Heart left ventricle (tissue), 16 donors: ENCODE measurements around the gene HS6ST1. TPM values are rescaled to one million over a fixed set of nuclear protein-coding genes. Genes with fewer than 3 reads are reported as not detected.

Experiments
- ATAC-seq, 4 donors: fragments of 200-7000 bp; cut with Tn5 transposase; one replicate each; pipeline ENCODE4 v1.9.1; 2020 to 2022; ENCODE audit warnings: moderate library complexity in 4 of 4, mild to moderate bottlenecking in 3 of 4, moderate number of reproducible peaks in 1 of 4
- DNase-seq, 5 donors: peaks; one replicate each; pipeline ENCODE4 v3.0.0-alpha.2; 2020
- H3K27ac ChIP-seq, 12 donors: fragments of 200-600 bp; sonication (generic) in 4 of 12; one replicate each; pipeline versions ENCODE4 v1.5.0 to v1.8.0; 2016 to 2022; ENCODE audit warnings: mild to moderate bottlenecking in 2 of 12
- H3K27me3 ChIP-seq, 9 donors: fragments of 200-600 bp; sonication (generic) in 2 of 9; one replicate each; pipeline versions ENCODE4 v1.5.1 to v1.8.0; 2016 to 2022; ENCODE audit warnings: mild to moderate bottlenecking in 3 of 9
- H3K36me3 ChIP-seq, 9 donors: fragments of 200-600 bp; sonication (generic) in 2 of 9; one replicate each; pipeline versions ENCODE4 v1.5.0 to v1.8.0; 2018 to 2022; ENCODE audit warnings: mild to moderate bottlenecking in 2 of 9
- H3K4me1 ChIP-seq, 12 donors: fragments of 200-600 bp; sonication (generic) in 4 of 12; one replicate each; pipeline versions ENCODE4 v1.5.0 to v1.8.0; 2016 to 2022; ENCODE audit warnings: mild to moderate bottlenecking in 3 of 12
- H3K4me3 ChIP-seq, 12 donors: fragments of 200-600 bp; sonication (generic) in 4 of 12; one replicate each; pipeline versions ENCODE4 v1.5.0 to v1.8.0; 2017 to 2022; ENCODE audit warnings: mild to moderate bottlenecking in 9 of 12, moderate library complexity in 4 of 12
- H3K9me3 ChIP-seq, 12 donors: fragments of 200-600 bp; sonication (generic) in 4 of 12; one replicate each; pipeline versions ENCODE4 v1.5.0 to v1.8.0; 2016 to 2022; ENCODE audit warnings: mild to moderate bottlenecking in 1 of 12
- POLR2A ChIP-seq, 2 donors: fragments of 450-650 bp; IDR thresholded peaks; one replicate each; pipeline ENCODE4 v1.6.1; 2017; ENCODE audit warnings: antibody characterized with exemption in 2 of 2, mild to moderate bottlenecking in 2 of 2, moderate library complexity in 2 of 2
- WGBS, 4 donors: extraction: QIAGEN DNeasy Blood & Tissue Kit in 2 of 4; methylation state at CpG; one replicate each; pipeline versions ENCODE4 v1.1.5 to v1.1.7; 2013 to 2018; 5-methylcytosine and 5-hydroxymethylcytosine counted together
- intact Hi-C, 10 donors: fragments of 100-400 bp; cut with DNase I; formaldehyde crosslinking; loops; one replicate each; pipeline versions ENCODE4 v1.11.1 to v1.14.2; 2022
- polyA plus RNA-seq, 2 donors: library from polyadenylated mRNA; stranded (reverse); fragments of 200-250 nt; gene quantifications; one replicate each; pipeline ENCODE4 v1.2.3, GENCODE V29; 2013
- total RNA-seq, 9 donors: library from RNA; depleted of rRNA in 2 of 9; stranded (reverse); fragments of >200 nt in 2 of 9; fragmentation: NEBNext Ultra II Directional in 3 of 9; extraction: Animal tissue kit (Norgen Biotek cat#: 25700) in 3 of 9; gene quantifications; one replicate each; pipeline versions ENCODE4 v1.1.0 to v1.2.4, GENCODE V29; 2016 to 2023
- TF ChIP-seq, protein P1 (sequence below), 12 donors: fragments of 200-600 bp; sonication (generic) in 4 of 12; IDR thresholded peaks; one replicate each; pipeline versions ENCODE4 v1.5.0 to v1.8.0; 2018 to 2022; ENCODE audit warnings: antibody characterized with exemption in 12 of 12, mild to moderate bottlenecking in 5 of 12
- donor health status: ischemic (EF 13 %, LVEDD 7.1; RV severe dilation, severe dysfunction).
- donor health status: healthy with polysubstance abuse.
- donor health status: DM: no; HTN: yes; CAD: no.
- donor health status: DM: no; HTN: no; CAD: no.
- donor health status: ischemic (EF 25% LVEDD 6.9; RV normal size, moderate dysfunction).
- donor health status: ischemic (EF 25% LVEDD 5.7; RV mildly dilated, moderate dysfunction).
- donor health status: healthy.
- donor health status: DM: yes; HTN: yes; CAD: no.
- donor health status: ischemic (EF 35%, LVEDD 5.7; RV mildly dilated, moderate dysfunction).
- donor health status: nonischemic (EF 11% LVEDD 7.7; RV severe dilation, severe dysfunction).
- donor health status: DM: yes; HTN: yes; CAD: no.
- donor health status: PGD.
- donor health status: ischemic (EF 29% LVEDD 5.4; RV normal size, mild dysfunction).
- donor health status: nonischemic (EF 23%, LVEDD 6.1; RV moderate dilation, normal function).

Gene HS6ST1
- total and polyA plus RNA-seq, 11 donors = 15.6 to 87.3 (median 24.9) TPM

DNA sequence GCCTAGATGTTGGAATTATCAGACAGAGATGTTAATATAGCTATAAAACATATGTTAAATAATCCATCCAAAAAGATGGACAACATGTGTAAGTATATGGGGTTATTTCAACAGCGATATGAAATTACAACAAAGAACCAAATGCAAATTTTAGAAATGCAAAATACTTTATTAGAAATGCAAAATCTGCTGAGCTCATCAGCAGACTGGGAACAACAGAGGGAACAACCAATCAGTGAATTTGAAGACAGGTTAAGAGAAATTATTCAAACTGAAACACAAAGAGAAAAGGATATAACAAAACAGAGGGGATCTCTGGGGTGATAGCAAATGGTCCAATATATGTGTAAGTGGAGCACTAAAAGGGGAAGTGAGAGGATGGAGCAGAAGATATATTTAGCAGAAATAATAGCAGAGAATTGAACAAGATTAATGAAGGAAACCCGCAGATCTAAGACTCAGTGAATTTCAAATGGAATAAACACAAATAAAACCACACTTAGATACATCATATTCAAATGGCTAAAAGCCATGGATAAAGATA is 13.5 kb upstream of the HS6ST1 start:
- H3K36me3 ChIP-seq = no peaks in the 10 kb centered on the region
- TF ChIP-seq, protein P1, sequence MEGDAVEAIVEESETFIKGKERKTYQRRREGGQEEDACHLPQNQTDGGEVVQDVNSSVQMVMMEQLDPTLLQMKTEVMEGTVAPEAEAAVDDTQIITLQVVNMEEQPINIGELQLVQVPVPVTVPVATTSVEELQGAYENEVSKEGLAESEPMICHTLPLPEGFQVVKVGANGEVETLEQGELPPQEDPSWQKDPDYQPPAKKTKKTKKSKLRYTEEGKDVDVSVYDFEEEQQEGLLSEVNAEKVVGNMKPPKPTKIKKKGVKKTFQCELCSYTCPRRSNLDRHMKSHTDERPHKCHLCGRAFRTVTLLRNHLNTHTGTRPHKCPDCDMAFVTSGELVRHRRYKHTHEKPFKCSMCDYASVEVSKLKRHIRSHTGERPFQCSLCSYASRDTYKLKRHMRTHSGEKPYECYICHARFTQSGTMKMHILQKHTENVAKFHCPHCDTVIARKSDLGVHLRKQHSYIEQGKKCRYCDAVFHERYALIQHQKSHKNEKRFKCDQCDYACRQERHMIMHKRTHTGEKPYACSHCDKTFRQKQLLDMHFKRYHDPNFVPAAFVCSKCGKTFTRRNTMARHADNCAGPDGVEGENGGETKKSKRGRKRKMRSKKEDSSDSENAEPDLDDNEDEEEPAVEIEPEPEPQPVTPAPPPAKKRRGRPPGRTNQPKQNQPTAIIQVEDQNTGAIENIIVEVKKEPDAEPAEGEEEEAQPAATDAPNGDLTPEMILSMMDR (IDR thresholded peaks at IDR 0.05) = no peak
- no peak for TF ChIP-seq POLR2A (IDR thresholded peaks at IDR 0.05)
- no peaks in the 10 kb centered on the region for H3K4me1 ChIP-seq
- DNase-seq (no peak), ATAC-seq (no peak)
- intact Hi-C loops = no loop called here
- no peak overlapping the region for H3K27ac ChIP-seq
- H3K4me3 ChIP-seq = no peak overlapping the region
- H3K27me3 ChIP-seq = no peaks in the 10 kb centered on the region
- H3K9me3 ChIP-seq = peaks cover 0 to 39% (median 15%) of the 10 kb centered on the region in 12 donors
- 71 to 99% (median 97%) methylated on average over 2 of the region's 2 CpGs for WGBS, 4 donors

DNA sequence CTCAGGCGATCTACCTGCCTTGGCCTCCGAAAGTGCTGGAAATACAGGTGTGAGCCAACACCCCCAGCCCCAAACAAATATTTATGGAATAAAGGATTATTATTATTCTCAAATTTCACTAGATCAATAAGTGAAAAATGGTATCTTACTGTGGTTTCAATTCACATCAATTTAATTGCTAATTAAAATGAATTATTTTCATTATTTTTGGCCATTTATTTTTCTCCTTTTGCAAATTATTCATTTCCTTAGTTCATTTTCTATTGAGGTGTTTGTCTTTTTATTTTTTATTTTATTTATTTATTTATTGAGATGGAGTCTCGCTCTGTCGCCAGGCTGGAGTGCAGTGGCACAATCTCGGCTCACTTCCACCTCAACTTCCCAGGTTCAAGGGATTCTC is 11.9 kb upstream of the HS6ST1 start:
- DNase-seq = no peak
- no peaks in the 10 kb centered on the region for H3K27me3 ChIP-seq
- TF ChIP-seq, protein P1 (IDR thresholded peaks at IDR 0.05) = no peak
- TF ChIP-seq POLR2A (IDR thresholded peaks at IDR 0.05) = no peak
- no peak overlapping the region for H3K4me3 ChIP-seq
- H3K36me3 ChIP-seq = no peaks in the 10 kb centered on the region
- WGBS, 4 donors = 94 to 99% (median 97%) methylated on average over 5 of the region's 5 CpGs
- peaks cover 0 to 8% (median 1%) of the 10 kb centered on the region in 12 donors for H3K4me1 ChIP-seq
- H3K9me3 ChIP-seq = peaks cover 0 to 29% (median 14%) of the 10 kb centered on the region in 12 donors
- ATAC-seq = no peak
- H3K27ac ChIP-seq = no peak overlapping the region
- intact Hi-C loops = no loop called here

GRCh38 chr2:128329607-128330006 is 10.9 kb upstream of the HS6ST1 start:
- no peak for TF ChIP-seq POLR2A (IDR thresholded peaks at IDR 0.05)
- TF ChIP-seq, protein P1 (IDR thresholded peaks at IDR 0.05) = no peak
- peaks cover 0 to 13% (median 1%) of the 10 kb centered on the region in 12 donors for H3K4me1 ChIP-seq
- H3K36me3 ChIP-seq = no peaks in the 10 kb centered on the region
- 72 to 83% (median 79%) methylated on average over 6 of the region's 6 CpGs for WGBS, 4 donors
- no peak overlapping the region for H3K4me3 ChIP-seq
- ATAC-seq (no peak), DNase-seq (no peak)
- no peak overlapping the region for H3K27ac ChIP-seq
- peaks cover 0 to 29% (median 14%) of the 10 kb centered on the region in 12 donors for H3K9me3 ChIP-seq
- intact Hi-C loops = loop anchor here (5.0 to 10.0 kb wide), 12 partner anchors 58 to 1525 kb away; no protein-coding TSS in a partner anchor
- no peaks in the 10 kb centered on the region for H3K27me3 ChIP-seq

DNA sequence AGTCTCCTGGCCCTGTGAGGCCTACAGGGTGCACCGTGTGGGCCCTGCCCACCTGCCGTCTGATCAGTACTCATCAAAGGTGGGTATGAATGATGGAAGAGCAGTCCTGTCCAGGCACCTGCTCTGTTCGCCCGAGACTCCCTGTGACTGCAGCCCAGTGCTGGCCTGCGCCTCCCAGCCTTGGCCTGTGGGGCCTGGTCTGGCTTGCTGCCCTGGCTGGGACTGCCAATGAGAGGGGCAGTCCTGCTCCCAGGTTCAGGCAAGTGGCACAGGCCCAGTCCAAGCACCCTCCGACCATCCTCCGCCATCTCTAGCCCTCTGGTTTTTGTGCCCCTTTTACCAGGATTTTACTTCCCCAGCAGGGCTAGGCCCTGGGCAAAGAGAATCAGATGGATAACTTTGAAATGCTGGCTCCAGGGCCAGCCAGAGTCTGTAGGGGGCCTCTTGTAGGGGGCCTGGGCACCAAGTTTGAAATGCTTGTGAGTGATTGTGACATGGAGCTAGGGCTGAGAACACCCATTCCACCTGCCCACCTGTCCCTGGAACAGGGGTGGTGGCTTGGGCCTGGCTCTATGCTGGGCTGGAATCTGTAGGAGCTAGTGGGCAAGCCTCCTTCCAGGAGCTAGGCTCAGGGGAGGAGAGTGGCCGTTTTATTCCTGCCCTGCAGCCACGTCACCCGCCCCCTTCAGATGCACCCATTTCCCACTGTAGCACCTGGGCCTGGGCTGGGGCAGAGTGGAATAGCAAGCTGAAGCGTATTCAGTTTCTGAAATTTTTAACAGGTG is 8.7 kb upstream of the HS6ST1 start:
- TF ChIP-seq, protein P1 (IDR thresholded peaks at IDR 0.05) = no peak
- TF ChIP-seq POLR2A (IDR thresholded peaks at IDR 0.05) = no peak
- 85 to 89% (median 88%) methylated on average over 11 of the region's 11 CpGs for WGBS, 4 donors
- Histone ChIP-seq H3K4me1 (peaks cover 0 to 17% (median 5%) of the 10 kb centered on the region in 12 donors), H3K27me3 (no peaks in the 10 kb centered on the region), H3K9me3 (peaks cover 0 to 19% (median 9%) of the 10 kb centered on the region in 12 donors), H3K4me3 (no peak overlapping the region), H3K27ac (no peak overlapping the region), H3K36me3 (no peaks in the 10 kb centered on the region)
- ATAC-seq (peak in 3 of 4 donors; percentile 4 to 18 (median 15)), DNase-seq (no peak)
- intact Hi-C loops = loop anchor here (2.0 to 10.0 kb wide), 13 partner anchors 19 to 1527 kb away; no protein-coding TSS in a partner anchor
